Liver (tissue), 9 donors: ENCODE results near the gene SIK3. TPM values are rescaled to one million over a fixed set of nuclear protein-coding genes. Genes with fewer than 3 reads are reported as not detected.
A peak's percentile ranks its signal among the peaks of the same experiment; 100 is the strongest.

Experiments used
- DNase-seq: peaks from one replicate; pipeline ENCODE4 v3.0.0-alpha.2; 2017; ENCODE audit warnings: low spot score
- H3K27ac ChIP-seq, 2 donors: one replicate each; pipeline ENCODE4 v1.7.0; 2013; ENCODE audit warnings: inconsistent platforms in 2 of 2, low read length in 2 of 2, control low read depth in 1 of 2, low read depth in 1 of 2, mild to moderate bottlenecking in 1 of 2
- H3K27me3 ChIP-seq, 4 donors: one replicate each; pipeline versions ENCODE4 v1.6.1 to v1.7.0; 2013; ENCODE audit warnings: low read length in 3 of 4, inconsistent platforms in 1 of 4, mild to moderate bottlenecking in 1 of 4, moderate library complexity in 1 of 4; ENCODE audit not compliant: control insufficient read depth in 4 of 4, insufficient read depth in 4 of 4
- H3K36me3 ChIP-seq, 4 donors: one replicate each; pipeline versions ENCODE4 v1.6.1 to v1.7.0; 2013; ENCODE audit warnings: low read length in 3 of 4, mild to moderate bottlenecking in 3 of 4, low read depth in 1 of 4, moderate library complexity in 1 of 4; ENCODE audit not compliant: control insufficient read depth in 4 of 4, insufficient read depth in 3 of 4
- H3K4me1 ChIP-seq, 4 donors: one replicate each; pipeline versions ENCODE4 v1.6.1 to v1.7.0; 2013; ENCODE audit warnings: low read length in 3 of 4, mild to moderate bottlenecking in 3 of 4, moderate library complexity in 1 of 4; ENCODE audit not compliant: control insufficient read depth in 4 of 4, insufficient read depth in 4 of 4
- H3K4me3 ChIP-seq, 3 donors: one replicate each; pipeline versions ENCODE4 v1.6.1 to v1.7.0; 2013; ENCODE audit warnings: low read length in 3 of 3, control low read depth in 1 of 3, low read depth in 1 of 3, mild to moderate bottlenecking in 1 of 3
- H3K9ac ChIP-seq, 2 donors: one replicate each; pipeline ENCODE4 v1.7.0; 2013; ENCODE audit warnings: low read length in 2 of 2, mild to moderate bottlenecking in 2 of 2, moderate library complexity in 2 of 2, control low read depth in 1 of 2, low read depth in 1 of 2
- H3K9me3 ChIP-seq, 4 donors: one replicate each; pipeline versions ENCODE4 v1.6.1 to v1.7.0; 2013; ENCODE audit warnings: low read length in 3 of 4; ENCODE audit not compliant: control insufficient read depth in 4 of 4
- EGR1 ChIP-seq, 2 donors: IDR thresholded peaks; 2 replicates each; pipeline ENCODE4 v1.6.1; 2016 to 2018; ENCODE audit warnings: antibody characterized with exemption in 2 of 2, low read depth in 2 of 2
- FOXA1 ChIP-seq: IDR thresholded peaks from 2 replicates; pipeline ENCODE4 v1.6.1; 2016; ENCODE audit warnings: antibody characterized with exemption
- FOXA2 ChIP-seq: IDR thresholded peaks from 2 replicates; pipeline ENCODE4 v1.6.1; 2016; ENCODE audit warnings: antibody characterized with exemption
- HNF4G ChIP-seq: IDR thresholded peaks from 2 replicates; pipeline ENCODE4 v1.6.1; 2016; ENCODE audit warnings: antibody characterized with exemption
- JUND ChIP-seq, 2 donors: IDR thresholded peaks; 2 replicates each; pipeline ENCODE4 v1.6.1; 2016; ENCODE audit warnings: antibody characterized with exemption in 2 of 2
- RAD21 ChIP-seq, 2 donors: IDR thresholded peaks; 2 replicates each; pipeline ENCODE4 v1.6.1; 2016; ENCODE audit warnings: antibody characterized with exemption in 2 of 2, mild to moderate bottlenecking in 2 of 2
- REST ChIP-seq: IDR thresholded peaks from 2 replicates; pipeline ENCODE4 v1.6.1; 2016; ENCODE audit warnings: antibody characterized with exemption, mild to moderate bottlenecking
- RXRA ChIP-seq, 2 donors: IDR thresholded peaks; 2 replicates each; pipeline ENCODE4 v1.6.1; 2017 to 2018; ENCODE audit warnings: antibody characterized with exemption in 2 of 2, mild to moderate bottlenecking in 1 of 2
- SP1 ChIP-seq: IDR thresholded peaks from 2 replicates; pipeline ENCODE4 v1.6.1; 2018; ENCODE audit warnings: antibody characterized with exemption, mild to moderate bottlenecking
- TAF1 ChIP-seq: conservative IDR thresholded peaks from 2 replicates; pipeline ENCODE4 v1.6.1; 2016; ENCODE audit warnings: antibody characterized with exemption, mild to moderate bottlenecking
- YY1 ChIP-seq: IDR thresholded peaks from 2 replicates; pipeline ENCODE4 v1.6.1; 2016; ENCODE audit warnings: antibody characterized with exemption, mild to moderate bottlenecking
- WGBS: extraction: QIAGEN DNeasy Blood & Tissue Kit; methylation state at CpG from one replicate; pipeline ENCODE4 v1.1.7; 2013; 5-methylcytosine and 5-hydroxymethylcytosine counted together
- polyA plus RNA-seq, 2 donors: library from polyadenylated mRNA; stranded (reverse) in 1 of 2; unstranded in 1 of 2; fragments of 200-250 nt in 1 of 2; fragments of >200 nt in 1 of 2; fragmentation: Nextera tagmentation in 1 of 2; extraction: Ambion mirVana in 1 of 2; gene quantifications; one replicate each; pipeline versions ENCODE4 v1.2.1 to v1.2.3, GENCODE V29; 2013 to 2015
- total RNA-seq, 2 donors: library from RNA; depleted of rRNA; stranded (reverse); fragments of >200 nt; gene quantifications; one replicate each; pipeline ENCODE4 v1.2.3, GENCODE V29; 2014
- TF ChIP-seq, protein P1 (sequence below): IDR thresholded peaks from 2 replicates; pipeline ENCODE4 v1.6.1; 2016; ENCODE audit warnings: antibody characterized with exemption
- TF ChIP-seq, protein P2 (sequence below): IDR thresholded peaks from 2 replicates; pipeline ENCODE4 v1.6.1; 2016; ENCODE audit warnings: antibody characterized with exemption
- TF ChIP-seq, protein P3 (sequence below): IDR thresholded peaks from 2 replicates; pipeline ENCODE4 v1.6.1; 2016; ENCODE audit warnings: antibody characterized with exemption
- TF ChIP-seq, protein P4 (sequence below): fragments of 150-350 bp; IDR thresholded peaks from 2 replicates; pipeline ENCODE4 v1.5.1; 2017; ENCODE audit warnings: improper control_type of control experiment, low read depth, low read length; ENCODE audit not compliant: missing input control
- donor health status: healthy.
- donor health status: healthy.
- donor health status: healthy.
- donor health status: healthy.
- donor health status: healthy.

SIK3 gene
- total and polyA plus RNA-seq, 4 donors = 6.9 to 52.4 (median 14.4) TPM

DNA sequence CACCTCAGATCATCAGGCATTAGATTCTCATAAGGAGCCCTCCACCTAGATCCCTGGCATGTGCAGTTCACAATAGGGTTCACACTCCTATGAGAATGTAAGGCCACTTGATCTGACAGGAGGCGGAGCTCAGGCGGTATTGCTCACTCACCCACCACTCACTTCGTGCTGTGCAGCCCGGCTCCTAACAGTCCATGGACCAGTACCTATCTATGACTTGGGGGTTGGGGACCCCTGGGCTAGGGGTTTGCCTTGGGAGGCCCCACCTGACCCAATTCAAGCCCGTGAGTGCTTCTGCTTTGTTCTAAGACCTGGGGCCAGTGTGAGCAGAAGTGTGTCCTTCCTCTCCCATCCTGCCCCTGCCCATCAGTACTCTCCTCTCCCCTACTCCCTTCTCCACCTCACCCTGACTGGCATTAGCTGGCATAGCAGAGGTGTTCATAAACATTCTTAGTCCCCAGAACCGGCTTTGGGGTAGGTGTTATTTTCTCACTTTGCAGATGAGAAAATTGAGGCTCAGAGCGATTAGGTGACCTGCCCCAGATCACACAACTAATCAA lies 266.4 kb downstream of the SIK3 start:
- Histone ChIP-seq H3K27ac (peak overlapping the region; percentile 86 to 94), H3K36me3 (no peaks in the 10 kb centered on the region), H3K4me1 (peaks cover 15 to 81% (median 41%) of the 10 kb centered on the region in 4 donors), H3K4me3 (peak overlapping the region; percentile 27 to 47 (median 35)), H3K27me3 (no peaks in the 10 kb centered on the region), H3K9ac (peak overlapping the region; percentile 50 to 98), H3K9me3 (no peaks in the 10 kb centered on the region)
- 39% methylated on average over 7 of the region's 7 CpGs for WGBS
- DNase-seq = no peak
- TF ChIP-seq TAF1 = no peak
- TF ChIP-seq JUND (IDR thresholded peaks at IDR 0.05) = peak in 1 of 2 donors; percentile 14
- no peak for TF ChIP-seq FOXA1
- TF ChIP-seq EGR1 (IDR thresholded peaks at IDR 0.05; ENCODE audit: low read depth in 2 of 2) = peak in 1 of 2 donors; percentile 16
- no peak for TF ChIP-seq YY1

GRCh38 chr11:116830184-116830912 lies 267.9 kb downstream of the SIK3 start:
- Histone ChIP-seq H3K9me3 (no peaks in the 10 kb centered on the region), H3K4me3 (peak overlapping the region; percentile 45 to 79 (median 72)), H3K27me3 (no peaks in the 10 kb centered on the region), H3K27ac (peak overlapping the region; percentile 86 to 91), H3K36me3 (no peaks in the 10 kb centered on the region), H3K4me1 (peaks cover 19 to 83% (median 46%) of the 10 kb centered on the region in 4 donors), H3K9ac (peak overlapping the region; percentile 52 to 98)
- TF ChIP-seq REST = no peak
- TF ChIP-seq FOXA2 = no peak
- TF ChIP-seq, protein P1, sequence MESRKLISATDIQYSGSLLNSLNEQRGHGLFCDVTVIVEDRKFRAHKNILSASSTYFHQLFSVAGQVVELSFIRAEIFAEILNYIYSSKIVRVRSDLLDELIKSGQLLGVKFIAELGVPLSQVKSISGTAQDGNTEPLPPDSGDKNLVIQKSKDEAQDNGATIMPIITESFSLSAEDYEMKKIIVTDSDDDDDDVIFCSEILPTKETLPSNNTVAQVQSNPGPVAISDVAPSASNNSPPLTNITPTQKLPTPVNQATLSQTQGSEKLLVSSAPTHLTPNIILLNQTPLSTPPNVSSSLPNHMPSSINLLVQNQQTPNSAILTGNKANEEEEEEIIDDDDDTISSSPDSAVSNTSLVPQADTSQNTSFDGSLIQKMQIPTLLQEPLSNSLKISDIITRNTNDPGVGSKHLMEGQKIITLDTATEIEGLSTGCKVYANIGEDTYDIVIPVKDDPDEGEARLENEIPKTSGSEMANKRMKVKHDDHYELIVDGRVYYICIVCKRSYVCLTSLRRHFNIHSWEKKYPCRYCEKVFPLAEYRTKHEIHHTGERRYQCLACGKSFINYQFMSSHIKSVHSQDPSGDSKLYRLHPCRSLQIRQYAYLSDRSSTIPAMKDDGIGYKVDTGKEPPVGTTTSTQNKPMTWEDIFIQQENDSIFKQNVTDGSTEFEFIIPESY = no peak
- no peak for TF ChIP-seq TAF1
- TF ChIP-seq, protein P2, sequence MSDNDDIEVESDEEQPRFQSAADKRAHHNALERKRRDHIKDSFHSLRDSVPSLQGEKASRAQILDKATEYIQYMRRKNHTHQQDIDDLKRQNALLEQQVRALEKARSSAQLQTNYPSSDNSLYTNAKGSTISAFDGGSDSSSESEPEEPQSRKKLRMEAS = no peak
- TF ChIP-seq SP1 = no peak
- TF ChIP-seq, protein P3, sequence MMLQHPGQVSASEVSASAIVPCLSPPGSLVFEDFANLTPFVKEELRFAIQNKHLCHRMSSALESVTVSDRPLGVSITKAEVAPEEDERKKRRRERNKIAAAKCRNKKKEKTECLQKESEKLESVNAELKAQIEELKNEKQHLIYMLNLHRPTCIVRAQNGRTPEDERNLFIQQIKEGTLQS = no peak
- TF ChIP-seq HNF4G = no peak
- no peak for TF ChIP-seq FOXA1
- TF ChIP-seq RAD21 (IDR thresholded peaks at IDR 0.05) = no peak
- TF ChIP-seq, protein P4, sequence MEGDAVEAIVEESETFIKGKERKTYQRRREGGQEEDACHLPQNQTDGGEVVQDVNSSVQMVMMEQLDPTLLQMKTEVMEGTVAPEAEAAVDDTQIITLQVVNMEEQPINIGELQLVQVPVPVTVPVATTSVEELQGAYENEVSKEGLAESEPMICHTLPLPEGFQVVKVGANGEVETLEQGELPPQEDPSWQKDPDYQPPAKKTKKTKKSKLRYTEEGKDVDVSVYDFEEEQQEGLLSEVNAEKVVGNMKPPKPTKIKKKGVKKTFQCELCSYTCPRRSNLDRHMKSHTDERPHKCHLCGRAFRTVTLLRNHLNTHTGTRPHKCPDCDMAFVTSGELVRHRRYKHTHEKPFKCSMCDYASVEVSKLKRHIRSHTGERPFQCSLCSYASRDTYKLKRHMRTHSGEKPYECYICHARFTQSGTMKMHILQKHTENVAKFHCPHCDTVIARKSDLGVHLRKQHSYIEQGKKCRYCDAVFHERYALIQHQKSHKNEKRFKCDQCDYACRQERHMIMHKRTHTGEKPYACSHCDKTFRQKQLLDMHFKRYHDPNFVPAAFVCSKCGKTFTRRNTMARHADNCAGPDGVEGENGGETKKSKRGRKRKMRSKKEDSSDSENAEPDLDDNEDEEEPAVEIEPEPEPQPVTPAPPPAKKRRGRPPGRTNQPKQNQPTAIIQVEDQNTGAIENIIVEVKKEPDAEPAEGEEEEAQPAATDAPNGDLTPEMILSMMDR = no peak
- TF ChIP-seq JUND (IDR thresholded peaks at IDR 0.05) = no peak
- TF ChIP-seq RXRA (IDR thresholded peaks at IDR 0.05) = no peak
- DNase-seq = no peak
- WGBS = 41% methylated on average over 17 of the region's 17 CpGs
